ENCODE measurements around the gene FAM89A. TPM values are rescaled to one million over a fixed set of nuclear protein-coding genes. Genes with fewer than 3 reads are reported as not detected.

FAM89A gene
- total and polyA plus RNA-seq, 2 experiments from 2014 or later, result 53.5 to 55.1 TPM

DNA sequence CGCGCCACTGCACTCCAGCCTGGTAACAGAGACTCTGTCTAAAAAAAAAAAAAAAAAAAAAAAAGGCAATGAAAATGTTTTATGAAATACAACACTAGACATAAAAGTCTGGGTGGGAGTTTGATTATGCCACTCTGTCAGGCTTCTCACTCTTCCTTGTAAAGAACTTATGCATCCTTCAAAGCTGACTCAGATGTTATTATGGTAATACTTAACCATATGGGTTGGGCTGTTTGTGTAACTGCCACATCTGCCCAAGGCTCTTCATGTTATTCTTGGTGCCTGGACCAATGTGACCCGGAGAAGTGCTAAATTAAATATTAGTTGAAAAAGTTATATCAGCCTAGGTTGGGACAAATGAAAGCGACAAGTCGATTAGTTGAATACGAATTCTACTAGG lies 23.8 kb downstream of the FAM89A start:
- no peak overlapping the region for H3K4me2 ChIP-seq
- H3K9me2 ChIP-seq (replicated peaks; ENCODE audit: insufficient read depth), result no peaks in the 10 kb centered on the region
- 98% methylated on average over 6 of the region's 6 CpGs for WGBS (ENCODE audit: low lambda C conversion rate, missing lambda C conversion rate)
- H3K36me3 ChIP-seq (replicated peaks; ENCODE audit: insufficient read depth, low read depth), result no peaks in the 10 kb centered on the region
- no peaks in the 10 kb centered on the region for H3K79me2 ChIP-seq
- H2AFZ ChIP-seq, result no peak overlapping the region
- DNase-seq (ENCODE audit: low spot score), result no peak
- H4K20me1 ChIP-seq (ENCODE audit: insufficient read depth, poor library complexity, severe bottlenecking), result no peaks in the 10 kb centered on the region
- no peak for TF ChIP-seq EZH2 (IDR thresholded peaks at IDR 0.05; ENCODE audit: borderline replicate concordance)
- TF ChIP-seq EZH2phosphoT487 (IDR thresholded peaks at IDR 0.05; ENCODE audit: low read depth, severe bottlenecking, unreplicated experiment), result no peak
- TF ChIP-seq CTCF (IDR thresholded peaks at IDR 0.05; ENCODE audit: poor library complexity), result no peak
- no peaks in the 10 kb centered on the region for H3K9me3 ChIP-seq (ENCODE audit: low read depth)
- H3K4me1 ChIP-seq (ENCODE audit: insufficient read depth), result no peaks in the 10 kb centered on the region
- H3K27me3 ChIP-seq, result no peaks in the 10 kb centered on the region
- H3K27ac ChIP-seq, result no peak overlapping the region
- H3K4me3 ChIP-seq, result no peak overlapping the region

DNA sequence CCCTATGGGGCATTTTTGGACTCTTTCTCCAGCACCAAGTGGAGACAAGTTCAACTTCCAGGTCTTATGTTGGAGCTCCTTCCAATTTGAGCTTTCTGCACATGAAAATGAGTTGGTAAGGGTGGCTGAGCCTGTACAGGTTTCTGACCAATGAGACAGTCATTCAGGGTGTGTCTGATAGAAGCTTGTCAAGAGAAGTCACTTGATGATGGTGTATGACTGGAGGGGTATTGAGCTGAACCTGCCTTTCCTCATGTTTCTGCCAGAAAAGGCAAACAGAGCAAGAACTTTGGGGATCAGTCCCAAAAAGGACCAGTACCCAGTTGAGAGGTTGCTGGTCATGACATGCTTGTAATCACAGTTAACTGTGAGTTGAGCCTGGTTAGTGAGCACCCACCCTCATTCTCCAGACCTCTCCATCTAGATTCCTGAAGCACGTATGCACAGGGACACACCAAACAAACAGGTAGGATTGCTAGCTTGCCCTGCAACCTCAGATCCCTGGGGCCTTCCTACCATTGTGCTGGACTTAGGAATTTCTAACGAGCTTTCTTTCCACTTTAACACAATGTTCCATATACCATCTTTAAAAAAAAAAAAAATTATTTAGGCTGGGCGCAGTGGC lies 26.6 kb downstream of the FAM89A start:
- 78% methylated on average over 3 of the region's 3 CpGs for WGBS (ENCODE audit: low lambda C conversion rate, missing lambda C conversion rate)
- no peaks in the 10 kb centered on the region for H3K79me2 ChIP-seq
- no peaks in the 10 kb centered on the region for H4K20me1 ChIP-seq (ENCODE audit: insufficient read depth, poor library complexity, severe bottlenecking)
- H3K9me2 ChIP-seq (replicated peaks; ENCODE audit: insufficient read depth), result no peaks in the 10 kb centered on the region
- no peak overlapping the region for H2AFZ ChIP-seq
- no peaks in the 10 kb centered on the region for H3K27me3 ChIP-seq
- DNase-seq (ENCODE audit: low spot score), result no peak
- TF ChIP-seq EZH2phosphoT487 (IDR thresholded peaks at IDR 0.05; ENCODE audit: low read depth, severe bottlenecking, unreplicated experiment) (no peak), EZH2 (IDR thresholded peaks at IDR 0.05; ENCODE audit: borderline replicate concordance) (no peak), CTCF (IDR thresholded peaks at IDR 0.05; ENCODE audit: poor library complexity) (no peak)
- no peak overlapping the region for H3K4me3 ChIP-seq
- no peaks in the 10 kb centered on the region for H3K36me3 ChIP-seq (replicated peaks; ENCODE audit: insufficient read depth, low read depth)
- no peak overlapping the region for H3K27ac ChIP-seq
- no peak overlapping the region for H3K4me2 ChIP-seq
- H3K4me1 ChIP-seq (ENCODE audit: insufficient read depth), result no peaks in the 10 kb centered on the region
- no peaks in the 10 kb centered on the region for H3K9me3 ChIP-seq (ENCODE audit: low read depth)

GRCh38 chr1:231011963-231012362 lies 28.1 kb downstream of the FAM89A start:
- Histone ChIP-seq H3K36me3 (replicated peaks; ENCODE audit: insufficient read depth, low read depth) (no peaks in the 10 kb centered on the region), H3K4me3 (no peak overlapping the region), H2AFZ (no peak overlapping the region), H3K4me1 (ENCODE audit: insufficient read depth) (no peaks in the 10 kb centered on the region), H3K27ac (no peak overlapping the region), H3K9me3 (ENCODE audit: low read depth) (no peaks in the 10 kb centered on the region), H3K9me2 (replicated peaks; ENCODE audit: insufficient read depth) (no peaks in the 10 kb centered on the region), H3K4me2 (no peak overlapping the region), H4K20me1 (ENCODE audit: insufficient read depth, poor library complexity, severe bottlenecking) (no peaks in the 10 kb centered on the region), H3K79me2 (no peaks in the 10 kb centered on the region), H3K27me3 (no peaks in the 10 kb centered on the region)
- 98% methylated on average over 4 of the region's 5 CpGs for WGBS (ENCODE audit: low lambda C conversion rate, missing lambda C conversion rate)
- DNase-seq (ENCODE audit: low spot score), result no peak
- no peak for TF ChIP-seq EZH2phosphoT487 (IDR thresholded peaks at IDR 0.05; ENCODE audit: low read depth, severe bottlenecking, unreplicated experiment)
- no peak for TF ChIP-seq EZH2 (IDR thresholded peaks at IDR 0.05; ENCODE audit: borderline replicate concordance)
- no peak for TF ChIP-seq CTCF (IDR thresholded peaks at IDR 0.05; ENCODE audit: poor library complexity)

Data from hepatocyte (in vitro differentiated cells).